ENCODE results near the gene TIMP2. TPM values are rescaled to one million over a fixed set of nuclear protein-coding genes. Genes with fewer than 3 reads are reported as not detected.

TIMP2 gene
- total and polyA plus RNA-seq, 2 of the 8 experiments (the other 6 are each of a cell fraction or from before 2014, with no cell fraction given) = 18.2 to 43.3 TPM

GRCh38 chr17:78826836-78827509, 98.2 kb downstream of the TIMP2 start (continued):
- no peak for TF ChIP-seq POU5F1 (IDR thresholded peaks at IDR 0.05; ENCODE audit: low read depth, low read length)

All from H1 (cell line).